HepG2 (cell line): ENCODE results near the gene CENPB. TPM values are rescaled to one million over a fixed set of nuclear protein-coding genes. Genes with fewer than 3 reads are reported as not detected.

Experiments used
- ATAC-seq: fragments of 200-7000 bp; cut with Tn5 transposase; 3 replicates; pipeline ENCODE4 v1.9.1; 2020; ENCODE audit warnings: mild to moderate bottlenecking, moderate library complexity
- BruUV-seq: library from RNA; stranded (reverse); fragments of 400-500 nt; replicated peaks from 2 replicates; lab custom pipeline; 2021; lab: Mats Ljungman, UMichigan
- CTCF ChIA-PET: fragments of 300-600 bp; formaldehyde crosslinking; extraction: SDS; loops from one replicate; lab custom pipeline; 2021; ENCODE audit warnings: low total read pairs, inconsistent platforms, low intra/inter-chr PET ratio; lab: Yijun Ruan, JAX
- POLR2A ChIA-PET: fragments of 350-600 bp; sonication (Branson Sonifier 250); formaldehyde crosslinking; loops from one replicate; lab custom pipeline; 2020; ENCODE audit warnings: antibody characterized with exemption, inconsistent platforms; lab: Yijun Ruan, JAX
- DNase-seq: peaks from one replicate; pipeline ENCODE4 v3.0.0-alpha.2; 2015; ENCODE audit warnings: low spot score
- FAIRE-seq: peaks from 3 replicates; lab custom pipeline; 2011; peaks lifted over from hg19 to GRCh38; lab: Jason Lieb, UNC
- H2AFZ ChIP-seq: one replicate; pipeline ENCODE4 v1.6.1; 2011; ENCODE audit warnings: low read length, inconsistent platforms
- H3K27ac ChIP-seq: fragments of 300-600 bp; 3 replicates; pipeline ENCODE4 v1.8.0; 2011; ENCODE audit warnings: mixed run types, mild to moderate bottlenecking, mixed read lengths, low read length, inconsistent platforms; ENCODE audit not compliant: insufficient read depth; ENCODE audit errors: extremely low read length
- H3K27me3 ChIP-seq, 2 experiments: fragments of 200-600 bp in 1 of 2; 2 replicates in 1 of 2; 3 replicates in 1 of 2; pipeline versions ENCODE4 v1.6.0 to v1.8.0; 2011; ENCODE audit warnings: low read length in 2 of 2, mild to moderate bottlenecking in 2 of 2, moderate library complexity in 2 of 2, inconsistent platforms in 1 of 2; ENCODE audit not compliant: insufficient read depth in 2 of 2, control insufficient read depth in 1 of 2
- H3K36me3 ChIP-seq, 2 experiments: fragments of 200-600 bp in 1 of 2; replicated peaks in 1 of 2; 2 replicates in 1 of 2; 3 replicates in 1 of 2; pipeline versions ENCODE4 v1.5.1 to v1.8.0; 2011; ENCODE audit warnings: low read length in 2 of 2, inconsistent platforms in 1 of 2; ENCODE audit not compliant: insufficient read depth in 2 of 2, control insufficient read depth in 1 of 2
- H3K4me1 ChIP-seq: 2 replicates; pipeline ENCODE4 v1.5.1; 2012; ENCODE audit warnings: low read length, inconsistent platforms; ENCODE audit not compliant: insufficient read depth
- H3K4me2 ChIP-seq: 2 replicates; pipeline ENCODE4 v1.6.0; 2011; ENCODE audit warnings: low read depth, low read length, inconsistent platforms
- H3K4me3 ChIP-seq, 3 experiments: fragments of 200-600 bp in 1 of 3; sonication (generic), shearing (Covaris generic) in 1 of 3; replicated peaks in 1 of 3; 2 replicates each; pipeline ENCODE4 v1.5.1; 2011 to 2016; ENCODE audit warnings: low read length in 3 of 3, inconsistent platforms in 2 of 3, low read depth in 2 of 3, mild to moderate bottlenecking in 2 of 3, control low read depth in 1 of 3, mixed read lengths in 1 of 3; ENCODE audit not compliant: insufficient read depth in 1 of 3
- H3K79me2 ChIP-seq: one replicate; pipeline ENCODE4 v1.6.1; 2011; ENCODE audit warnings: low read length, inconsistent platforms; ENCODE audit not compliant: insufficient read depth
- H3K9ac ChIP-seq: 2 replicates; pipeline ENCODE4 v1.6.0; 2011; ENCODE audit warnings: mild to moderate bottlenecking, low read depth, low read length, inconsistent platforms; ENCODE audit not compliant: insufficient read depth
- H3K9me3 ChIP-seq: 2 replicates; pipeline ENCODE4 v1.5.1; 2012; ENCODE audit warnings: mild to moderate bottlenecking, low read length
- H4K20me1 ChIP-seq: 2 replicates; pipeline ENCODE4 v1.6.0; 2011; ENCODE audit warnings: inconsistent platforms, mild to moderate bottlenecking, low read length, moderate library complexity; ENCODE audit not compliant: insufficient read depth
- HIC2 ChIP-seq: sonication (generic); formaldehyde crosslinking; IDR thresholded peaks from 2 replicates; pipeline ENCODE4 v1.9.0; 2022; ENCODE audit warnings: low read depth, missing genetic modification reagents
- HMGXB3 ChIP-seq: sonication (generic); formaldehyde crosslinking; IDR thresholded peaks from 2 replicates; pipeline ENCODE4 v1.4.0; 2020; ENCODE audit warnings: missing genetic modification reagents, borderline replicate concordance
- IKZF1 ChIP-seq: fragments of 450-650 bp; IDR thresholded peaks from 2 replicates; pipeline ENCODE4 v1.7.1; 2016
- PRMT3 ChIP-seq: sonication (generic); formaldehyde crosslinking; IDR thresholded peaks from 2 replicates; pipeline ENCODE4 v1.8.1; 2022; ENCODE audit warnings: low read depth, mild to moderate bottlenecking, moderate library complexity, missing genetic modification reagents, borderline replicate concordance
- SETDB1 ChIP-seq: sonication (generic); formaldehyde crosslinking; IDR thresholded peaks from 2 replicates; pipeline ENCODE4 v1.5.1; 2020; ENCODE audit warnings: missing genetic modification reagents, mild to moderate bottlenecking, borderline replicate concordance
- TEAD3 ChIP-seq: optimal IDR thresholded peaks from 2 replicates; pipeline ENCODE3; 2016; ENCODE audit warnings: borderline replicate concordance
- TOE1 ChIP-seq: sonication (generic); formaldehyde crosslinking; IDR thresholded peaks from 2 replicates; pipeline ENCODE4 v1.4.0; 2020; ENCODE audit warnings: mild to moderate bottlenecking, missing genetic modification reagents
- ZEB1 ChIP-seq: IDR thresholded peaks from 2 replicates; pipeline ENCODE4 v1.6.1; 2012; ENCODE audit warnings: mild to moderate bottlenecking, low read depth, inconsistent platforms; ENCODE audit not compliant: insufficient replicate concordance
- ZNF275 ChIP-seq: sonication (generic); formaldehyde crosslinking; IDR thresholded peaks from 2 replicates; pipeline ENCODE4 v1.8.0; 2022; ENCODE audit warnings: missing genetic modification reagents, mild to moderate bottlenecking, inconsistent platforms, borderline replicate concordance
- ZNF33B ChIP-seq: sonication (generic); formaldehyde crosslinking; IDR thresholded peaks from 2 replicates; pipeline ENCODE4 v1.5.1; 2020; ENCODE audit warnings: mild to moderate bottlenecking, missing genetic modification reagents
- WGBS: methylation state at CpG from one replicate; pipeline ENCODE4 v1.1.6; 2017; ENCODE audit warnings: low lambda C conversion rate; 5-methylcytosine and 5-hydroxymethylcytosine counted together
- in situ Hi-C: cut with HindIII; loops from 2 replicates; pipeline ENCODE4 v1.10.0; 2017; ENCODE audit warnings: low pct_unique_long_range_greater_than_20kb; ENCODE audit not compliant: extremely low pct_ligation_motif_present
- intact Hi-C: fragments of 100-400 bp; cut with micrococcal nuclease; formaldehyde crosslinking; loops from one replicate; pipeline ENCODE4 v1.10.0; 2022; ENCODE audit not compliant: unreplicated experiment
- polyA plus RNA-seq, 8 experiments: library from polyadenylated mRNA; depleted of rRNA in 3 of 8; stranded (reverse) in 7 of 8; unstranded in 1 of 8; fragments of >200 nt; fragmentation: Illumina TruSeq in 4 of 8; extraction: Trizol in 4 of 8; gene quantifications; 2 replicates each; pipeline versions ENCODE4 v1.2.1 to v1.2.3, GENCODE V29; 2011 to 2016; ENCODE audit warnings: low read depth in 4 of 8, missing spikeins in 1 of 8, mixed read lengths in 1 of 8; ENCODE audit not compliant: insufficient read depth in 1 of 8
- total RNA-seq, 5 experiments: library from RNA; depleted of rRNA; stranded (reverse); fragments of >200 nt; fragmentation: Illumina TruSeq; extraction: Trizol; gene quantifications; 2 replicates each; pipeline ENCODE4 v1.2.3, GENCODE V29; 2016; ENCODE audit warnings: low read depth in 1 of 5

Gene CENPB
- total and polyA plus RNA-seq, 2 of the 13 experiments (the other 11 are each of a cell fraction or from before 2014, with no cell fraction given) = 10.4 to 54.5 TPM

GRCh38 chr20:3785240-3786125, 1.1 kb downstream of the CENPB start (continued):
- TF ChIP-seq ZNF33B (CRISPR knock-in tag) (0 out of 2 replicates have a peak, but pooled peaks have one; percentile 15), TOE1 (no peak), ZNF275 (CRISPR knock-in tag) (no peak), HMGXB3 (no peak)

GRCh38 chr20:3784863-3785239, 1.7 kb downstream of the CENPB start:
- Histone ChIP-seq H3K9me3 (no peaks in the 10 kb centered on the region), H2AFZ (no peak overlapping the region), H3K4me3 (no peak overlapping the region), H3K9ac (no peak overlapping the region), H3K4me1 (peaks cover 83% of the 10 kb centered on the region), H3K27me3 (peaks cover 0 to 18% of the 10 kb centered on the region in 2 experiments; a peak in 3 of 5 replicates), H3K4me2 (peak overlapping the region; percentile 94), H4K20me1 (peaks cover 5% of the 10 kb centered on the region; the same call in 1 of the 2 replicates), H3K79me2 (peaks cover 9% of the 10 kb centered on the region), H3K36me3 (no peaks in the 10 kb centered on the region), H3K27ac (no peak overlapping the region)
- ATAC-seq (no peak), FAIRE-seq (no peak), DNase-seq (no peak)
- 95% methylated on average over 6 of the region's 6 CpGs for WGBS
- BruUV-seq = no TSS peak
- intact Hi-C loops = loop anchor here (5.0 kb wide), 1 partner anchor 307 kb away; no protein-coding TSS in a partner anchor
- ChIA-PET CTCF (interaction anchor here (4.6 kb wide), 1 partner anchor 34 kb away, joined by 119 read pairs; the partner anchor contains the start of gene AP5S1), POLR2A (interaction anchor here (7.6 to 10.4 kb wide), 2 partner anchors 17 to 35 kb away, joined by 74 to 134 read pairs; partner anchors contain the start of genes ADISSP and AP5S1)
- in situ Hi-C loops = loop anchor here (5.0 kb wide), 2 partner anchors 32 to 62 kb away; partner anchors contain the start of gene MAVS
- TF ChIP-seq HIC2 (CRISPR knock-in tag) (no peak), TEAD3 (CRISPR knock-in tag) (peak; percentile 0), IKZF1 (0 out of 2 replicates have a peak, but pooled peaks have one; percentile 51), ZEB1 (no peak), PRMT3 (no peak), SETDB1 (CRISPR knock-in tag) (no peak)
